Measurements from ENCODE around the gene ALG9.

GRCh38 chr11:111913031-111913861 is 41.9 kb upstream of the ALG9 start:
- TF ChIP-seq MAX (IDR thresholded peaks at IDR 0.05), result no peak
- TF ChIP-seq CTCF (IDR thresholded peaks at IDR 0.05 in 2 of 3, conservative IDR thresholded peaks at IDR 0.05 in 1 of 3; ENCODE audit: borderline replicate concordance in 1 of 3, insufficient read depth in 1 of 3, low read depth in 2 of 3, low read length in 2 of 3), result no peak
- TF ChIP-seq CEBPB (IDR thresholded peaks at IDR 0.05; ENCODE audit: low read depth), result no peak
- TF ChIP-seq EZH2 (IDR thresholded peaks at IDR 0.05), result no peak
- TF ChIP-seq SRF (IDR thresholded peaks at IDR 0.05; ENCODE audit: low read depth), result no peak
- TF ChIP-seq POLR2AphosphoS5 (IDR thresholded peaks at IDR 0.05; ENCODE audit: low read depth, low read length), result no peak
- no peak for TF ChIP-seq EZH2phosphoT487 (IDR thresholded peaks at IDR 0.05; ENCODE audit: borderline replicate concordance)

All from HCT116 (cell line).